HepG2 (cell line): ENCODE results near the gene ATXN7L3. TPM values are rescaled to one million over a fixed set of nuclear protein-coding genes. Genes with fewer than 3 reads are reported as not detected.

Experiments
- DR1 ChIP-seq: sonication (generic); formaldehyde crosslinking; IDR thresholded peaks from 2 replicates; pipeline ENCODE4 v1.8.0; 2021; ENCODE audit warnings: mild to moderate bottlenecking, missing genetic modification reagents, inconsistent platforms
- HOXD1 ChIP-seq: sonication (generic); formaldehyde crosslinking; IDR thresholded peaks from 2 replicates; pipeline ENCODE4 v1.5.0; 2020; ENCODE audit warnings: missing genetic modification reagents
- KDM4B ChIP-seq: sonication (generic); formaldehyde crosslinking; IDR thresholded peaks from 2 replicates; pipeline ENCODE4 v1.4.0; 2020; ENCODE audit warnings: missing genetic modification reagents
- MED13 ChIP-seq: sonication (generic); formaldehyde crosslinking; IDR thresholded peaks from 2 replicates; pipeline ENCODE4 v1.5.0; 2020; ENCODE audit warnings: missing genetic modification reagents
- NFRKB ChIP-seq: fragments of 450-650 bp; IDR thresholded peaks from 2 replicates; pipeline ENCODE4 v1.6.1; 2017
- POLR2G ChIP-seq: fragments of 200-400 bp; formaldehyde crosslinking; IDR thresholded peaks from 2 replicates; pipeline ENCODE4 v1.6.1; 2018; ENCODE audit warnings: mild to moderate bottlenecking, low read depth, low read length, moderate library complexity
- RBM22 ChIP-seq: fragments of 200-400 bp; formaldehyde crosslinking; optimal IDR thresholded peaks from 2 replicates; pipeline ENCODE3; 2017; ENCODE audit warnings: mild to moderate bottlenecking, low read length, moderate library complexity
- TGIF2 ChIP-seq: IDR thresholded peaks from 2 replicates; pipeline ENCODE4 v1.6.1; 2016; ENCODE audit warnings: control low read depth, missing compliant biosample characterization
- ZC3H13 ChIP-seq: sonication (generic); formaldehyde crosslinking; IDR thresholded peaks from 2 replicates; pipeline ENCODE4 v1.8.1; 2023; ENCODE audit warnings: mild to moderate bottlenecking, missing genetic modification reagents, moderate library complexity
- ZNF75D ChIP-seq: sonication (generic); formaldehyde crosslinking; IDR thresholded peaks from 2 replicates; pipeline ENCODE4 v1.8.1; 2023; ENCODE audit warnings: missing genetic modification reagents, mild to moderate bottlenecking, borderline replicate concordance
- ZNF775 ChIP-seq: sonication (generic); formaldehyde crosslinking; IDR thresholded peaks from 2 replicates; pipeline ENCODE4 v1.4.0; 2020; ENCODE audit warnings: missing genetic modification reagents, mild to moderate bottlenecking, moderate library complexity, borderline replicate concordance
- ZNF792 ChIP-seq: IDR thresholded peaks from 2 replicates; pipeline ENCODE4 v1.6.1; 2016
- ZSCAN29 ChIP-seq: sonication (generic); formaldehyde crosslinking; conservative IDR thresholded peaks from 2 replicates; pipeline ENCODE4 v1.4.0; 2020; ENCODE audit warnings: mild to moderate bottlenecking, missing genetic modification reagents
- polyA plus RNA-seq, 8 experiments: library from polyadenylated mRNA; depleted of rRNA in 3 of 8; stranded (reverse) in 7 of 8; unstranded in 1 of 8; fragments of >200 nt; fragmentation: Illumina TruSeq in 4 of 8; extraction: Trizol in 4 of 8; gene quantifications; 2 replicates each; pipeline versions ENCODE4 v1.2.1 to v1.2.3, GENCODE V29; 2011 to 2016; ENCODE audit warnings: low read depth in 4 of 8, missing spikeins in 1 of 8, mixed read lengths in 1 of 8; ENCODE audit not compliant: insufficient read depth in 1 of 8
- total RNA-seq, 5 experiments: library from RNA; depleted of rRNA; stranded (reverse); fragments of >200 nt; fragmentation: Illumina TruSeq; extraction: Trizol; gene quantifications; 2 replicates each; pipeline ENCODE4 v1.2.3, GENCODE V29; 2016; ENCODE audit warnings: low read depth in 1 of 5
- TF ChIP-seq, protein P1 (sequence below): sonication (generic); formaldehyde crosslinking; IDR thresholded peaks from 2 replicates; pipeline ENCODE4 v1.4.0; 2020; ENCODE audit warnings: missing genetic modification reagents, borderline replicate concordance
- TF ChIP-seq, protein P2 (sequence below): IDR thresholded peaks from 2 replicates; pipeline ENCODE4 v1.6.1; 2016; ENCODE audit warnings: low read depth, borderline replicate concordance
- TF ChIP-seq, protein P3 (sequence below): sonication (generic); formaldehyde crosslinking; IDR thresholded peaks from 2 replicates; pipeline ENCODE4 v1.5.0; 2020; ENCODE audit warnings: missing genetic modification reagents
- TF ChIP-seq, protein P4 (sequence below): sonication (generic); formaldehyde crosslinking; IDR thresholded peaks from 2 replicates; pipeline ENCODE4 v1.8.0; 2022; ENCODE audit warnings: missing genetic modification reagents, mild to moderate bottlenecking, moderate library complexity, borderline replicate concordance
- TF ChIP-seq, protein P5 (sequence below): sonication (generic); formaldehyde crosslinking; IDR thresholded peaks from 2 replicates; pipeline ENCODE4 v1.5.0; 2020; ENCODE audit warnings: mild to moderate bottlenecking, missing genetic modification reagents

ATXN7L3 gene
- total and polyA plus RNA-seq, 2 of the 13 experiments (the other 11 are each of a cell fraction or from before 2014, with no cell fraction given), result 44.5 to 59.1 TPM

DNA sequence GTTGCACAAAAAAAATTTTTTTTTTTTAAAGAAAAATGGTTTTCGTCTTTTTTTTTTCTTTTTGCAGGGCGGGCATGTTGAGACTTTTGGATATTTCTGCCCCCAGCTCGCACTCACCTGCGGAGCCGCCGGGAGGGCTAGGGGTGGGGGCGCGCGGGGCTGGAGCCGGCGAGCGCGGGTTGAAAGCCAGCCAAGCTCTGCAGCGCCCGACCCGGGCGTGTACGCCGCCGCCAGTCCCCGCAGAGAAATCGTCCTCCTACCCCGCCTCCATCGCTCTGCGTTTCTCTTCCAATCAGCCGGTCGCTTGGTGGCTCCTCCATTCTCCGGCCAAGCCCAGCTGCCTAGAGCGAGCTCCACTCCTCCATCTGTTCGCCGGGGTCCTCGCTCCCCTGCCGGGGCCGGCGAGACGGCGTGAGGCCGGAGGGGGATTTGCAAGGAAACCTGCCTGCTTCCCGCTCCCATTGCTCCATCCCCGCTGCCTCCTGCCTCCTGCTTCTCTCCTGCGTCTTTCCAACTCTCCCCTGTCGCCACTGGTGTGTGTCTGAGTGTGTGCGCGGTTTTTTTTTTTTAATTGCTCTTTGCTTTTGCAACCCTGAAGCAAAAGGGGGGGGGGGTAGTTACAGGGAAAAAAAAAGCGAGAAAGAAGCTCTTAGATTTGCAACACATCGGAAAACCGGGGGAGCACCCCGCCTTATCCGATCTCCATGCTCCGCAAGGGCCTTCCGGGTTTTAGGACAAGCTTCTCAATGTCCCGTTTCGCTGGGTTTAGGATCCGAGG is 21.6 kb upstream of the ATXN7L3 start (continued):
- TF ChIP-seq DR1 (CRISPR knock-in tag), result no peak
- TF ChIP-seq ZC3H13 (CRISPR knock-in tag), result peak; percentile 78; the same call in 1 of the 2 replicates
- TF ChIP-seq, protein P1, sequence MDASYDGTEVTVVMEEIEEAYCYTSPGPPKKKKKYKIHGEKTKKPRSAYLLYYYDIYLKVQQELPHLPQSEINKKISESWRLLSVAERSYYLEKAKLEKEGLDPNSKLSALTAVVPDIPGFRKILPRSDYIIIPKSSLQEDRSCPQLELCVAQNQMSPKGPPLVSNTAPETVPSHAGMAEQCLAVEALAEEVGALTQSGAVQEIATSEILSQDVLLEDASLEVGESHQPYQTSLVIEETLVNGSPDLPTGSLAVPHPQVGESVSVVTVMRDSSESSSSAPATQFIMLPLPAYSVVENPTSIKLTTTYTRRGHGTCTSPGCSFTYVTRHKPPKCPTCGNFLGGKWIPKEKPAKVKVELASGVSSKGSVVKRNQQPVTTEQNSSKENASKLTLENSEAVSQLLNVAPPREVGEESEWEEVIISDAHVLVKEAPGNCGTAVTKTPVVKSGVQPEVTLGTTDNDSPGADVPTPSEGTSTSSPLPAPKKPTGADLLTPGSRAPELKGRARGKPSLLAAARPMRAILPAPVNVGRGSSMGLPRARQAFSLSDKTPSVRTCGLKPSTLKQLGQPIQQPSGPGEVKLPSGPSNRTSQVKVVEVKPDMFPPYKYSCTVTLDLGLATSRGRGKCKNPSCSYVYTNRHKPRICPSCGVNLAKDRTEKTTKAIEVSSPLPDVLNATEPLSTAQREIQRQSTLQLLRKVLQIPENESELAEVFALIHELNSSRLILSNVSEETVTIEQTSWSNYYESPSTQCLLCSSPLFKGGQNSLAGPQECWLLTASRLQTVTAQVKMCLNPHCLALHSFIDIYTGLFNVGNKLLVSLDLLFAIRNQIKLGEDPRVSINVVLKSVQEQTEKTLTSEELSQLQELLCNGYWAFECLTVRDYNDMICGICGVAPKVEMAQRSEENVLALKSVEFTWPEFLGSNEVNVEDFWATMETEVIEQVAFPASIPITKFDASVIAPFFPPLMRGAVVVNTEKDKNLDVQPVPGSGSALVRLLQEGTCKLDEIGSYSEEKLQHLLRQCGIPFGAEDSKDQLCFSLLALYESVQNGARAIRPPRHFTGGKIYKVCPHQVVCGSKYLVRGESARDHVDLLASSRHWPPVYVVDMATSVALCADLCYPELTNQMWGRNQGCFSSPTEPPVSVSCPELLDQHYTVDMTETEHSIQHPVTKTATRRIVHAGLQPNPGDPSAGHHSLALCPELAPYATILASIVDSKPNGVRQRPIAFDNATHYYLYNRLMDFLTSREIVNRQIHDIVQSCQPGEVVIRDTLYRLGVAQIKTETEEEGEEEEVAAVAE (CRISPR knock-in tag), result peak; percentile 91
- TF ChIP-seq KDM4B (CRISPR knock-in tag), result 0 out of 2 replicates have a peak, but pooled peaks have one; percentile 32
- TF ChIP-seq HOXD1 (CRISPR knock-in tag), result no peak
- TF ChIP-seq, protein P2, sequence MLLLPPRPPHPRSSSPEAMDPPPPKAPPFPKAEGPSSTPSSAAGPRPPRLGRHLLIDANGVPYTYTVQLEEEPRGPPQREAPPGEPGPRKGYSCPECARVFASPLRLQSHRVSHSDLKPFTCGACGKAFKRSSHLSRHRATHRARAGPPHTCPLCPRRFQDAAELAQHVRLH (CRISPR knock-in tag), result no peak
- TF ChIP-seq ZNF75D, result no peak
- TF ChIP-seq NFRKB, result no peak
- peak; percentile 83 for TF ChIP-seq ZSCAN29
- TF ChIP-seq, protein P3, sequence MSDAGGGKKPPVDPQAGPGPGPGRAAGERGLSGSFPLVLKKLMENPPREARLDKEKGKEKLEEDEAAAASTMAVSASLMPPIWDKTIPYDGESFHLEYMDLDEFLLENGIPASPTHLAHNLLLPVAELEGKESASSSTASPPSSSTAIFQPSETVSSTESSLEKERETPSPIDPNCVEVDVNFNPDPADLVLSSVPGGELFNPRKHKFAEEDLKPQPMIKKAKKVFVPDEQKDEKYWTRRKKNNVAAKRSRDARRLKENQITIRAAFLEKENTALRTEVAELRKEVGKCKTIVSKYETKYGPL (CRISPR knock-in tag), result no peak
- 0 out of 2 replicates have a peak, but pooled peaks have one; percentile 62 for TF ChIP-seq TGIF2 (CRISPR knock-in tag)
- peak; percentile 44; the same call in 1 of the 2 replicates for TF ChIP-seq ZNF792 (CRISPR knock-in tag)
- TF ChIP-seq POLR2G, result peak; percentile 64; the same call in 1 of the 2 replicates
- peak; percentile 34 for TF ChIP-seq RBM22
- TF ChIP-seq, protein P4, sequence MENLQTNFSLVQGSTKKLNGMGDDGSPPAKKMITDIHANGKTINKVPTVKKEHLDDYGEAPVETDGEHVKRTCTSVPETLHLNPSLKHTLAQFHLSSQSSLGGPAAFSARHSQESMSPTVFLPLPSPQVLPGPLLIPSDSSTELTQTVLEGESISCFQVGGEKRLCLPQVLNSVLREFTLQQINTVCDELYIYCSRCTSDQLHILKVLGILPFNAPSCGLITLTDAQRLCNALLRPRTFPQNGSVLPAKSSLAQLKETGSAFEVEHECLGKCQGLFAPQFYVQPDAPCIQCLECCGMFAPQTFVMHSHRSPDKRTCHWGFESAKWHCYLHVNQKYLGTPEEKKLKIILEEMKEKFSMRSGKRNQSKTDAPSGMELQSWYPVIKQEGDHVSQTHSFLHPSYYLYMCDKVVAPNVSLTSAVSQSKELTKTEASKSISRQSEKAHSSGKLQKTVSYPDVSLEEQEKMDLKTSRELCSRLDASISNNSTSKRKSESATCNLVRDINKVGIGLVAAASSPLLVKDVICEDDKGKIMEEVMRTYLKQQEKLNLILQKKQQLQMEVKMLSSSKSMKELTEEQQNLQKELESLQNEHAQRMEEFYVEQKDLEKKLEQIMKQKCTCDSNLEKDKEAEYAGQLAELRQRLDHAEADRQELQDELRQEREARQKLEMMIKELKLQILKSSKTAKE (CRISPR knock-in tag), result no peak
- TF ChIP-seq, protein P5, sequence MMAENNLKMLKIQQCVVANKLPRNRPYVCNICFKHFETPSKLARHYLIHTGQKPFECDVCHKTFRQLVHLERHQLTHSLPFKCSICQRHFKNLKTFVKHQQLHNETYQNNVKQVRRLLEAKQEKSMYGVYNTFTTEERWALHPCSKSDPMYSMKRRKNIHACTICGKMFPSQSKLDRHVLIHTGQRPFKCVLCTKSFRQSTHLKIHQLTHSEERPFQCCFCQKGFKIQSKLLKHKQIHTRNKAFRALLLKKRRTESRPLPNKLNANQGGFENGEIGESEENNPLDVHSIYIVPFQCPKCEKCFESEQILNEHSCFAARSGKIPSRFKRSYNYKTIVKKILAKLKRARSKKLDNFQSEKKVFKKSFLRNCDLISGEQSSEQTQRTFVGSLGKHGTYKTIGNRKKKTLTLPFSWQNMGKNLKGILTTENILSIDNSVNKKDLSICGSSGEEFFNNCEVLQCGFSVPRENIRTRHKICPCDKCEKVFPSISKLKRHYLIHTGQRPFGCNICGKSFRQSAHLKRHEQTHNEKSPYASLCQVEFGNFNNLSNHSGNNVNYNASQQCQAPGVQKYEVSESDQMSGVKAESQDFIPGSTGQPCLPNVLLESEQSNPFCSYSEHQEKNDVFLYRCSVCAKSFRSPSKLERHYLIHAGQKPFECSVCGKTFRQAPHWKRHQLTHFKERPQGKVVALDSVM, result 0 out of 2 replicates have a peak, but pooled peaks have one; percentile 8
- TF ChIP-seq MED13 (CRISPR knock-in tag), result no peak
- peak; percentile 95; the same call in 1 of the 2 replicates for TF ChIP-seq ZNF775 (CRISPR knock-in tag)
